Measurements from ENCODE around the gene PEDS1.
"Not testable (repeated sequence)": the region's sequence is repeated elsewhere in the genome, so short reads cannot be mapped to it uniquely, and the experiment has no call there.

Gene PEDS1

DNA sequence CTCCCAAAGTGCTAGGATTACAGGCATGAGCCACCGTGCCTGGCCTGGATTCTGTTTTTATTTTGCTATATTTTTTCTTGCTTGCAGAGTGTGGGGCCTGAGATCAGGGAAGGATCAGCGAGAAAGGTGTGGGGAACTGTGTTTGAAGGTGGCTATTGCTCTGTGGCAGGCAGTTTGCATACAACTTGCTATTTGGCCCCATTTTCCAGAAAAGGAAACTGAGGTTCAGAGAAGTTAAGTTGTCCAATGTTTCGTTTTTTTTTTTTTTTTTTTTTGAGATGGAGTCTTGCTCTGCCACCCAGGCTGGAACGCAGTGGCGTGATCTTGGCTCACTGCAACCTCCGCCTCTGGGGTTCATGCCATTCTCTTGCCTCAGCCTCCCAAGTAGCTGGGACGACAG is 8.0 kb upstream of the PEDS1 start:
- DNase-seq = not testable (repeated sequence)

DNA sequence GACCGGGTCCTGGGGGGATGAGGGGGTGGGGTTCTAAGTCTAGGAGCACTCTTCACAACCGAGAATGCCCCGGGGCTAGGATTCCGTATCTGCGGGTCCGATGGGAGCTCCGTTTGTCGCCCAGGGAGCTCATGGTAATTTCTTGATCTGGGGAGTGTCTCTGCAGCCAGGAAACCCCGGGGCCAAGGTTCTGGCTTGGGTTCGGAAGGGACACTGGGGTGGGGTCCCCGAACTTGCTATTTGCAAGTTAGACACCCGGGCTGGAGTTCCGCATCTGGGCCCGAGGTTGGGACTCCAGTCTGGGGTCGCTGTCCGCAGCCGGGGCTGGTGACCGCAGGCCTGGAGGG is 397 bp downstream of the PEDS1 start:
- DNase-seq = no peak

DNA sequence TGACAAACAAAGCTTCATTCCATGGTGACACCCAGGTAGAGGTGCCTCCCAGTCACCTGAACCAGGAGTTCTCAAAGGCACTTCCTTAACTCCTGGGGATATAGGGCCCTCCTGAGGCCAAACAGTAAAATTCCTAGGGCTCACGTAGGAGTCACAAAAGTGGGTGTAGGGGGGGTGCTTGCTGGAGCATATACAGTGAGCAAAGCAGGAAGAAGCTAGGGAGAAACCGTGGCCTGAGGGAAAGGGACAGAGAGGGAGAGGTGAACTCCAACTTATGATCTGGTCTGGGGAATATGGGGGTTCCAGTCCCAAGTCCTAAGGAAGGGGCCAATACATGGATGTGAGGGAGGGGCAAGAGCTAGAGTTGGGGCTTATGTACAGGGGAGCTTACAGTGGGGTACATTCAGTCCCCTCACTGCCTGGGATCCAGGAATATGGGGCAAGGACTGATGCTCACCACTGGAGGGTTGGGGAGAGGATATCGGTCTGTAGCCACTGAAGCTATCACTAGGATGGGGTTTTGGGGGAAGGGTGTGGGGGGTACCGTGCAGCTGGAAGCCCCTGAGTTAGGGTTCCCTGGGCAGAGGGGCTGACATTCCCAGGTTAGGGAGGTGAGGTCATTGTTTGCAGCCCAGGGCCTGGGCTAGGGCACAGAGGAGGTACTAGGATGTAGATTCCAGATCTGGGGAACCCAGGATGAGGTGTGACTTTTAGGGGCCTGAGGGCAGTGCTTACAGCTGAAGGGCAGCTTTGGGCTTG is 950 bp downstream of the PEDS1 start:
- no peak for DNase-seq

DNA sequence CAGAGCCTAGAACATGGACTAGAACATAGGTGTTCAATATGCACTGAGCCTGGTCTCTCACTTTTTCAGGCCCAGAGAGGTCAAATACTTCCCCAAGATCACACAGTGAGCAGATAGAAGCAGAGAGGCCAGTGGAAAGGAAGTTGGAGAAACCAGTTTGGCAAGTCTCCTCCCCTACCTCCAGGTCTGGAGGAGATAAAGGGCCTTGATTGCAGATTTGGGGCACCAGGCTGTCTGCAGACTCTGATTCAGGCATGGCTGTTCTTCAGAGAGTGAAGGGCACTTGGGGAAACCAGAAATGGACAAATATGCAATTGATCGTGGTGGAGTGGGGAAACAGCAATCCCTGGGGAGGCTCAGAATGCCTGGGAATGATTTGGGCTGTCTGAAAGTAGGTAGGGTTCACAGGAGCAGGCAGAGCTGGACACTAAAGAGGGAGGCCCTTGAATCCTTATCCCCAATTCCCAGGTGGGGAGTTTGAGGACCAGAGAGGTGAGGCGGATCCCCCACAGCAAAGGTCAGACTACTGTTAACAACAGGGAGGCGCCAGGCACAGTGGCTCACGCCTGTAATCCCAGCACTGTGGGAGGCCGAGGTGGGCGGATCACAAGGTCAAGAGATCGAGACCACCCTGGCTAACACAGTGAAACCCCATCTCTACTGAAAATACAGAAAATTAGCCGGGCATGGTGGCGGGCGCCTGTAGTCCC is 2.3 kb downstream of the PEDS1 start:
- DNase-seq = no peak

DNA sequence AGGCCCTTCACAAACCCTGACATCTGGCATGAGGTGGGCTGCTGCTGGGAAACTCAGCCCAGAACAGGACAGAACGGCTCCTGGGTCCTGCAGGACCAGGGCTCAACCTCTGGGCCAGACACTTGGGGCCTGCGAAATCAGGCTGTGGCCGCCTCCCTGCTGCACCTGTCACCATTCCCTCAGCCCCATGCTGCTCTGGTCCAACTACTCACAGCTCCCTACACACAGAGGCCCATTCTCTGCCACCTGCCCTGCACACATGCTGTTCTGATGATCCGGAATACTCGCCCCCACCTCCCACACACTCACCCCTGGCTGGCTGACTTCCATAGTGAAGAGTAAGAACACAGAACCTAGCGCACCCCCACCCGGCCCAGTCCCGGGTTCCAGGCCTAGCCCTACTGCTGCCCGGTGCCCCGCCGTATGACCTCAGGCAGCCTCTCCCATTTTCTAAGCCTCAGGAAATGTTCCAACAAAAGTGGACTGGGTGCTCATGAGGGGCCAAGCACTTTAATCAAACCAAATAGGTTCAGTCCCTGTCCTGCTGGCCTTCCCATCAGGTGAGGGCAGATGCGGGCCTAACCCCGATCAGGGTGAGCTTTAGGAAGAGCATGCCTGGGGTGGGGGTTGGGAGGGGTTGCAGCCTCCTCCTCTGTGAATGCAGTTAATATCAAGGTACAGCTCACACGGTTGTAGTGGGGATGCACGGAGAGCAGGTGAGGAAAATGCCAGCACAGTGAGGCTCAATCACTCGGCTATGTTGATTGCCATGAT is 3.9 kb downstream of the PEDS1 start:
- DNase-seq = no peak

DNA sequence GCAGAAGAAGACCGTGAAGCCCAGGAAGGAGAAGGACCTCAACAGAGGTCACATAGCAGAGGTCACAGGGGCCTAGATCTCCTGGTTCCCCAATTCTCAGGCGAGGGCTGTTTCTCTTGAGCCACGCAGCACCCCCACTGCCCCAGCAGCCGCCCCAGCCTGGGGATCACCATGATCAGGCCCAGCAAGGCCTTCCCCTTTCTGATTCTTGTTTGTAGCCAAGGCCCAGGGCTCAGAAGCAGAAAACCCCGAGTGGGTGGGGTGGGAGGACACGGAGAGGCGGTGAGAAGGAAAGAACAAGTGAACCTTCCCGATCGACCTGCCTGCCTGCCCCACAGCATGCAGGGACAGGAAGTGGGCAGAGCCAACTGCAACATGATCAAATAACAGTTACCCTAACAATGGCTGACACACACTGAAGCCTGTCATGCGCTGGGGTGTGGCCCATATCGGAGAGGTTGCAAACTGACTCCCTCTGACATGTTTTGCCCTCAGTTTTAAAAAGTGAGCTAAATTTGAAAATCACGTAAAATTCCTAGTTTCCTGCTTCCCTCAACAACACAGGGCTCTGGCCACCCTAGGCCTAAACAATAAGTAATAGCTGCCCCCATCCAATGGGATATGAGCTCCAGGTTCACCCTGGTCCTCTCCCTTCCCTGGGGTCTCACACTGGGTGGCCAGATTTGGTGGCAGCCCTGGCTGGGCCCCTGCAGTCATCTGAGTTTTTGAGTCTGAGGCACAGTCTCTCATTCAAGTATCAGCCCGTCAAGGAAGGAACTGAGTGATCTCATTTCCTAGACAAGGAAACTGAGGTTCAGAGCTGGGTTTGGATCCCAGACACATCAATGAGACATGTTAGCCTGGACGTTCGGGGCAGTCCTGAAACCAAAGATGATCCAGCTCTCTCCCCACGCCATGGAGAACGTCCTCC is 6.5 kb downstream of the PEDS1 start:
- peak; percentile 80 for DNase-seq

DNA sequence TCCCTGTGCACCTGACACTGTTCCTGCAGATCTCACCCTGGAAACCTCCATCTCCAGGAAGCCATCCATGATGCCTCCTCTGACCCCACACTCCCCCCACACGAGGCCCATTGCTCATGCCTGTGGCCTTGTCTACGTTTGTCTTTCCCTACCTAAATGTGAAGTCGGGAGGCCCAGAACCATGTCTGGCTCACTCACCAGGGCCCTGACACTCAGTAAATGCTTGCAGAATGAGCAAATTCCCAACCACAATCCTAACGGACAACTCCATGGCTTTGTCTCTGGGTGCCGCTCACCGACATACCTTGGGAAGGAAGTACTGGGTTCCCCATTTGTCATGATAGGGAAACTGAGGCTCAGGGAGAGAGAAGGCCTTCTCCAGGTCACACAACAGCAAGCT is 7.3 kb downstream of the PEDS1 start:
- DNase-seq = no peak

DNA sequence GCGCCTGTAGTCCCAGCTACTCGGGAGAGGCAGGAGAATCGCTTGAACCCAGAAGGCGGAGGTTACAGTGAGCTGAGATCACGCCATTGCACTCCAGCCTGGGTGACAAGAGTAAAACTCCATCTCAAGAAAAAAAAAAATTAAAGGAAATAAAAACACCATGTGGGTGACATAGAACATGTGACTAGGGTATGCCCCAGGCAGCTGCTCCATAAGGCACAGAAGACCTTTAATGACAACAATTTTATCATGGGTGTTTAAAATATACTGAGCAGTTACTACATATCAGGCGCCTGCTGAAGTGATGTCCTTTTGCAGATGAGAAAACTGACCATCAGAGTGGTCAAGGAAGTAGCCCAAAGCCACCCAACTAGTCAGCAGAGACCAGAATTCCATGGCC is 8.0 kb downstream of the PEDS1 start:
- no peak for DNase-seq

DNA sequence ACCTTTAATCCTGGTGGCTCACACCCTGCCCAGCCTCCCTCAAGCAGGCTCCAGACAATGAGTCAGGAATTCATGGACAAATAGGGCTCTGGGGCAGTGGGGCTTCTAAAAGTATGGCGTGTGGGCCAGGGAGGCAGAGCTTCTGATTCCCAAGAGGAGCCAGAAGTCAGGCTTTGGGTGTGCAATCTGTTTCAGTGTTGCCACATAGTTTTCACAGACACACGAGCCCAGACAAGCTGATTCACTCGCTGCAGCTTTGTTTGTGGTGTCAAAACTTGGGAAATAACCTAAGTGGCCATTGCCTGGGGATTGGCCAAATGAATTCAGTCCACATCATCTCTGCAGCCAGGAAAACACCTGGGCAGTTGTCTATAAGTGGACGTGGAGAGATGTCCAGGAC is 9.2 kb downstream of the PEDS1 start:
- no peak for DNase-seq

DNA sequence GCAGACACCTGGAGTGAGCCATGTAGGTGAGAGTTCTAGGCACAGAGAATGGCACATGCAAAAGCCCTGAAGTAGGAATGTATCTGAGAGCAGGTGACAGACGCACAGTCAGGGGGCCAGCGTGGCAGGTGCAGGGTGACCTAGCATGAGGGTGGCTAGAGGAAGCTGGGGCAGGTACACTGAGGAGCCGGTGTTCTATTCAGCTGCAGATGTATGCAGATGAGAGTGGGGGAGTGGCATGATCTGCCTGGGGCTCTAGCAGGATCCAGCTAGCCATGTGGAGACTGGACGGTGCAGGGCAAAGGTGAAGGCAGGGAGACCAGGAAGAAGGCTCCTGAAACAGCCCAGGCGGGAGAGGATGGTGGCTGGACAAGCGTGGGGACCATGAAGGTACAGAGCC is 10.7 kb downstream of the PEDS1 start:
- DNase-seq = no peak

DNA sequence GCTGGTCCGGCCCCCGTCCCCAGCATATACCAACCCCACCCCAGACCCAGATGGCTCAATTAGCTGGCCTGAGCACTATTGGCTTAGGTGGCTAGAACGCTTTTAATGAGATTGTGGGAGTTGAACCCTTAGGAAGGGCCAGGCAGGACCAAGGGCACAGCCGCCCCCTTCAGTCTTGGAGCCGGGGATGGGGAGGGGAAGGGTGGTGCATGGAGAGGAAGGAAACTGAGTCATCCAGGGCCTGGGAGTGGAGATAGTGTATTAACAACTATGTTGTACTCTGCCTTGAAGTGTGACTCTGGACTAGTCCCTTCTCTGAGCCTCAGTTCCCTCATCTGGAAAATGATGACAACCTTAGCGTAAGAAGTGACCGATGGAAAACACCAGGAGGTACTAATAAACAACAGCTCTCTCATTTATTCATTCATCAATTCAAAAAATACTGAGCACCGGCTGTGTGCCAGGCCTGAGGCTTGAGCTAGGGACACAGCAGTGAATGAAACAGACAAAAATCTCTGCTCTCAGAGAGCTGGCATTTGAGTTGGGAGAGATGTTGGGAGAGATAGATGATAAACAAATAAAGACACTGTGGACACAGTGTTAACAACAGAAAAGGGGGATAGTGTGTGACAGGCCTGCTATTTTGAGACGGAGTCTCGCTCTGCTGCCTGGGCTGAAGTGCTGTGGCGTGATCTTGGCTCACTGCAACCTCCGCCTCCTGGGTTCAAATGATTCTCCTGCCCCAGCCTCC is 11.5 kb downstream of the PEDS1 start:
- no peak for DNase-seq

DNA sequence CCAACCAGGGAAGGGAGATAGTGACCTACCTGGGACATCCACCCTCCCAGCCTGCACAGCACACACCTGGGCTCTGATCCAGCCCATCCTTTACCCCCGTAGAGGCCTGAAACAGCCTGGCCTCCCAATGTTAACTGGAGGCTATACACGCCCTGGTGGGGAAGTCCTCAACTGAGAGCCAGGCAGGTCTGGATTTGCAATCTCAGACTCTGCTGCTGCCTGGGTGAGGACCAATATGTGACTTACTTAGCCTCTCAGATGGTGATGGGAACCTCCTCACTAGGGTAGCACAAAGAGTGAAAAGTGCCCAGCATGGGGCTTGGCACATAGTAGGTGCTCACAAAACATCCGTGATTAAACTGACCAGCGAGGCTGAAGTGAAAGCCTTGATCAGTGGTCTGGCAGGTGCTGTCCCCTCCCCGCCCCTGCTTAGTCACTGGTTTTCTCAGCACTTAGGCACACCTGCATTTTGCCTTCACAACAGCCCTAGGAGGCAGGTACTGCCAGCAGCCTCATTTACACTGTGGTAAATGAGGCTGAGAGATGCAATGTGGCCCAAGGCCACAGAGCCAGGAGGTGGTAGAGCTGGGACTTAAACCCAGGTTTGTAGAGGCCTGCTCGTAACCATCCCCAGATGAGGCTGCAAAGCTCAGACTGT is 12.4 kb downstream of the PEDS1 start:
- no peak for DNase-seq

DNA sequence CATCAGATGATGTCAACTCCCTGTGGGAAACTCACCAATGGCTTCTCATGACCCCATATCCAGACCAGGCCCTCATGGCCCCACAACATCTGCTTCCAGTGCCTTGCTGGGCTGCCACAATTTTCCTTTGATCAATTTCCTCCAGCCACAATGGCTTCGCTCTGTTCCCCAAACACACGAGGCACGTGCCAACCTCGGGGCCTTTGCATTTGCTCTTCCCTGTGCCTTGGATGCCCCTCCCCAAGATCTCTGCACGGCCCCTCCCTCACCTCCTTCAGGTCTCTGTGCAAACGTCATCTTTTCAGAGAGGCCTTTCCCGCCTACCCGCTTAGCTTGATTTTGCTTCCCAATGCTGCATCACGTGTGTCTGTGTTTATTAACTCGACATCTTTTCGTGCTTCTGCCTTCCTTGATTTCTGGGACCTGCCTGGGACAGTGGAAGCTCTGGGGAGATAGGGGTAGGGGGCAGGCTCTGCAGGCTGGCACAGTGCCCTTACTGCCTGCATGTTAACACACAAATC is 13.1 kb downstream of the PEDS1 start:
- no peak for DNase-seq

DNA sequence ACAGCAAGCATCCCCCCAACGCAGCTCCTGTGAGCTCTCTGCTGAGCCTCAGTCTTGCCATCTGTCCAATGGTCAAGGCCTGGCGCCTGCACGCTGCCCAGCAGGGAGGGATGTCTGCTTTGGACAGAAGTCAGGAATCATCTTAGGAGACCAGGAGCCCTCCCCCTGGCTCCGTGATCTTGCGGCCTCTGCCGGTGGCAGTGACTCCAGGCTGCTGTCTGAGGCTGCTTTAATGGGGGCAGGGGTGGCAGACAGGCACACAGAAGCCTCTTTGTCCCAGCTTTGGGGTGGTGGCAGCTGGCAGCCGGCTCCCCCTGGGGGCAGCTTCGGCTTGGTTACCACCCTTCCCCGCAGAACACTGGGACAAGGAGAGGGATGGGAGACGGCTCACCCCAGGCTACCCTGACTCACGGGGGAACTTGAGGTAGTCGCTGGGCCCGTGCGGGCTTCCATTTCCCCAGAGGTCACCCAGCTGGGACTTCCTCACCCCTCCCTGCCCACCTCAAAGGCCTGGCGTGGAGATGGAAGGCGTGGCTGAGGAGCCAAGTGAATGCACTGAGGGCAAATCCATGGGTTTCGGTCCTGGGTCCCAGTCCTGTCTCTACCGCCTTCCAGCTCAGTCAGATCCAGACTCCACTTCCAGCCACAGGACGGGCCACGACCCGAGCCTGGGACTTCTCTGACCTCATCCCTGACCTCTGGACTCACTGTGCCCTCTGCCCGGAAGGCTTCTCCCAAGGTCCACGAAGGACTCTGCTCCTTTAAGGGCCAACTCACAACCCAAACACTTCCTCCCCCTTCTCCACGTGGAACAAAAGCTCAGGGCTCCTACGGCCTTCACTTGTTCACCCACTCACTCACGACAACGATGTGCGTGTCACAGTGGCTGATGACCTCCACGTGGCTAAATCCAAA is 14.8 kb downstream of the PEDS1 start:
- no peak for DNase-seq

DNA sequence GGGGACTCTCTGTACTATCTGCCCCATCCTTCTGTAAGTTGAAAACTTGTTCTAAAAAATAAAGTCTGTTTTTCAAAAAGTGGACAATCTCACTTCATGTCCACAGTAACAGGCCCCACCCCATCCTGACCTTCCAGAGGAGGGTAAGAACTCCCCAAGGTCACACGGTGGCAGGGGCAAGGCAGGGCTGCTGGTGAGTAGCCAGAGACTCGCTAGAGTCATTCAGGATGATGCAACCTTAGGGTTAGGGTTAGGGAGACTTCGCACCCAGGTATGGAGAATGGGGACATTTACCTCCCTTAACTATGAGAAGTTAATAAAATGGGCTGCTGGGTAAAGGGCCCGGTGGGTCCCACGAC is 15.4 kb downstream of the PEDS1 start:
- DNase-seq = no peak

DNA sequence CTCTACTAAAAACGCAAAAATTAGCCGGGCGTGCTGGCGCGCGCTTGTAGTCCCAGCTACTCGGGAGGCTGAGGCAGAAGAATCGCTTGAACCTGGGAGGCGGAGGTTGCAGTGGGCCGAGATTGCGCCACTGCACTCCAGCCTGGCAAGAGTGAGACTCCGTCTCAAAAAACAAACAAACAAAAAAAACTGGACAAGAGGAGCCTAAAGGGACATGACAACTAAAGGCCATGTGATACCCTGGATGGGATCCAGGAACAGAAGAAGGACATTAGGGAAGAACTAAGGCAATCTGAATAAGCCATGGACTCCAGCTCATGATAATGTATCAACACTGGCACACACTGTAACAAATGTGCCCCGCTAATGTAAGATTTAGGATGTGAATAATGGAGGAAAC is 15.8 kb downstream of the PEDS1 start:
- not testable (repeated sequence) for DNase-seq

DNA sequence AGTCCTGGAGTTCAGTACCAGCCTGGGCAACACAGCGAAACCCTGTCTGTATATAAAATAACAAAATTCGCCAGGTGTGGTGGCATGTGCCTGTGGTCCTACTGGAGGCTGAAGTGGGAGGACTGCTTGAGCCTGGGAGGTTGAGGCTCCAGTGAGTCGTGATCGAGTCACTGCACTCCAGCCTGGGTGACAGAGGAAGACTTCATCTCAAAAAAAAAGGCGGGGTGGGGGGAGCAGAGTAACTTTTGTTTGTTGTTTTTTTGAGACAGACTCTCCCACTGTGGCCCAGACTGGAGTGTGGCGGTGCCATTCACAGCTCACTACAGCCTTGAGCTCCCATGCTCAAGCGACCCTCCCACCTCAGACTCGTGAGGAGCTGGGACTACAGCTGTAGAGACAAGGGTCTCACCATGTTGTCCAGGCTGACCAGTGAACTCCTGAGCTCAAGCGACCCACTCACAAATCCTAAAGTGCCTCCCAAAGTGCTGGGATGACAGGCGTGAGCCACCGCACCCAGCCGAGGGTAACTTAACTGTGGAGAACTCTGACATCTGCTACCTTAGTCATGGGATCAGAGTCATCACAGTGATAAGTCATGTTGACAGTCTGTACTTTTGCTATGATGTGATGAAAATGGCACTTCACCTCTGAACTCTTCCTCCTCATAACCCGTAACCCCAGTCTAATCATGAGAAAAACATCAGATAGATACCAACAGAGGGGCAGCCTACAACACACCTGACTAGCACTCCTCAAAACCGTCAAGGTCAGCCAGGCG is 16.5 kb downstream of the PEDS1 start:
- DNase-seq = peak; percentile 26

DNA sequence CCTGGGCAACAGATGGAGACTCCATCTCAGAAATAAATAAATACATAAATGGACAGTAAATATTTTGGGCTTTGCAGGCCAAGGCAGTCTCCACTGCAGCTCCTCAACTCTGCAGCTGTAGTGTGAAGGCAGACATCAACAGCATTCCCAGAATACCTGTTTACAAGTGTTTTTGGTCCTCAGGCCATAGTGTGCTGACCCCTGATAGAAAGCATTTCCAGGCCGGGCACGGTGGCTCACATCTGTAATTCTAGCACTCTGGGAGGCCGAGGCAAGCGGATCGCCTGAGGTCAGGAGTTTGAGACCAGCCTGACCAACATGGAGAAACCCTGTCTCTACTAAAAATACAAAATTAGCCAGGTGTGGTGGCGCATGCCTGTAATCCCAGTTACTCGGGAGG is 18.4 kb downstream of the PEDS1 start:
- not testable (repeated sequence) for DNase-seq

DNA sequence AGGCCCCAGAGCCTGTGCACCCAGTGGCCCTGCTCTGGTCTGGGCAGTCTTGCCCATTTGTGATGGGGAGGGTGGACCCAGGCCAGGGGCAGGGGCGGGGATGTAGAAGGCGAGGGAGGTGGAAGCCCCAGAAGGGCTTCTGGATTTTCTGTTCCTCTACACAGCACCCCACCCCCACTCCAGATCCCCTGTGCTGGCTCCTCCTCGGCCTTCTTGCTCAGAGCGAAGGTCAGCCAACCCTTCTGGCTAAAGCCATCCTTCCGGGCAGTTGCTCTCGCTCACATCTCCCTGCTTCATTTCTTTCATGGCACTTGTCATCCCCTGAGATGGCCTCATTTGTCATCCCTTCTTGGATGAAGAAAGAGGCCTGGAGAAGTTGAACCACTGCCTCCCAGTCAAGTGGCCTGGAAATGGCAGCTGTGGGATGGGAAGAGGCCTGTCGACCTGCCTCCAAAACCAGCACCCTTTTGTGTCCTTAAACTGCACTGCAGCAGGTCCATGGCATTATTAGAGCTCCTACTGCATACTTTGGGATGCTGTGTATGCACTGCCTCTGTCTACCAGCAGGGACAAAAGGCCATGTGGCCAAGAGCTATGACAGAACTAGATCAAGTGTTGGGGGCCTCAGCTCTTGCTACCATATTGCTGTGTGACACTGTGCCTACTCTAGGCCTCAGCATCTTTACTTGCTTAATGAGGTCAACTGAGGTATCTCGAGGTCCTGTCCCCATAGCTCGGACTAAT is 19.9 kb downstream of the PEDS1 start:
- no peak for DNase-seq

Data from stimulated activated CD4-positive, alpha-beta T cell treated with anti-CD3 and anti-CD28 coated beads, Interleukin-15, amount 100 ng/mL, for 24 hours (primary cell).